Measurements from ENCODE around the gene NXPH2.
A peak's percentile ranks its signal among the peaks of the same experiment; 100 is the strongest.
"Not testable (repeated sequence)": the region's sequence is repeated elsewhere in the genome, so short reads cannot be mapped to it uniquely, and the experiment has no call there.

NXPH2 gene

GRCh38 chr2:138752197-138752956 lies 27.8 kb downstream of the NXPH2 start:
- no peak for DNase-seq

GRCh38 chr2:138744713-138745112 lies 35.5 kb downstream of the NXPH2 start:
- DNase-seq = no peak

- DNase-seq = no peak
These were observed 37.6 kb downstream of the NXPH2 start for GRCh38 chr2:138742441-138743057.

- no peak for DNase-seq
These were observed 38.3 kb downstream of the NXPH2 start for GRCh38 chr2:138741851-138742250.

- not testable (repeated sequence) for DNase-seq
These were observed 43.1 kb downstream of the NXPH2 start for GRCh38 chr2:138737009-138737554.

DNA sequence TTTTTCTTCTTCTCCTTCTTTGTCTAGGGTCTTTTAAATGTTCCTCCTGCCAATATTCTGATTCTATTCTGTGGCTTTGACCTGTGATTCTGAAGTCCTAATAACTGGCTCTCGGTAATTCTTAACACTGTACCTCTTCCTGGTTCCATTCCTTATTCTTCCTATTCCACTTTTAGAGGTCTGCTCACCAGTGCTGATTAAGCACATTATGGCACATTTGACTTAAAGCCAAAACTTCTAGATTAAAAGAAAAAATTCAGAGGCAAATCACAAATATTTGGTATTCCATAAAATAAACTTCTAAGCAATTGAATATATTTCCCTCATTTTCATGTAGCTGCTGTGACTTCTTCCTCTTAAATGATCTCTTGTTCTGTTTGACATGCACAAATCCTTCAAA lies 47.5 kb downstream of the NXPH2 start:
- DNase-seq = no peak

GRCh38 chr2:138730497-138731030 lies 49.6 kb downstream of the NXPH2 start:
- DNase-seq = no peak

- no peak for DNase-seq
These were observed 52.2 kb downstream of the NXPH2 start for GRCh38 chr2:138727956-138728355.

DNA sequence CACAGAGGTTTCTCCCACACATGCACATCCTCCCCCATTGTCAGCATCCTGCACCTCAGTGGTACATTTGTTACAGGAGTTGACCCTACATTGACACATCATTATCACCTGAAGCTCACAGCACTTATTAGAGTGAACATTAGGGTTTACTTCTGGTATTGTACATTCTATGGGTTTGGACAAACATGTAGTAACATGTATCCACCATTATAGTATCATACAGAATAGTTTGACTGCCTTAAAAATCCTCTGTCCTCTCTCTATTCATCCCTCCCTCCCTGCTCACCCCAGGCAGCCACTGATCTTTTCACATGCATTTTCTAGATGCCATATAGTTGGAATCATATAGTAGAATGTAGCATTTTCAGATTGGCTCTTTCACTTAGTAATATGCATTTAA lies 53.5 kb downstream of the NXPH2 start:
- DNase-seq = no peak

DNA sequence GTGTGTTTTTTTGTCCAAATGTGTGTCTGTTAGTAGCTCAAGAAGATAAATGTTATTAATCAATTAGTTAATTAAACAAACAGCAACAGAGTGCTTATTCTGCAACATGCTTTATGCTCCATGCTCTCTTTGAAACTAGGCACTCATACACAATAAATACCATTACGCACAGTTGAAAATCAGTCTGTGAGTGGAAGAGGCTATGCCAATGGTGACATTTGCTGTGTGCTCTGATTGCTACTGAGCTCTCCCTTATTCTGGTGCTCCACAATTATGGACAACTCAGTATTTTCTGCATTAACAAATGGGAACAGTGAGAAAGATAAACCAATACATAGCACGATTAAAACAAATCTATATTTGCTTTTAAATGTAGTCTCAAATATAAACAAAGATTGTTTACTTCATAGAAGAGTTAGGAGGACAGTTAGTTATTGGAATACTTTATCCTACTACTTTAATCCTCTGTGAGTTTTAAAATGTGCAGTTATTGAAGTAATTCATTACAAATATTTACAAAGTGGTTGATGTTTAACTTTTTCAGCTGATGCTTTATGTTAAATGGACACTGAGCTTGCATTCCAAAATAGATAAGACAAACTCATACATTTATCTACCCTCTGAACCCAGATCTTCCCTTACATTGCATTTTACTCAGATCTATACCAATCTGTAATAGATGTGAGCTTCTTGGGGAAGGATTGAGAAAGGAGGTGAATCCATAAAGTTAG lies 55.3 kb downstream of the NXPH2 start:
- no peak for DNase-seq

DNA sequence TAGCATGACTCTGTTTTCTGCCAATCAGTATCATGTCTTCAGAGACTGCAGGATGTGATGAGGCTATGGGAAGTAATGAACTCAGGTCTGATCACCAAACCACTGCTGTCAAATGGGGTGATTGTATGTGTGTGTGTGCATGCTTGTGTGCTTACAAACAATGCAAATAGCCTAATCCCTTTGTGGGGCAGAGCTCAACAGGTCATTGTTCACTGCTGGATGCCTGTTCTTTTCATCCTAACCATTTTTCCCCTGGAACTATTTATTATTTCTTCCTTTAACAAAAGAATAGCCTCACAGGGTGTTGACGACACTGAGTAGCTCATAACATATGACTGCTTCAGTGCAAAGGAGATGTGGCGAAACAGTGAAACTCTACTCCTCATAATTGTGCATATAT lies 55.9 kb downstream of the NXPH2 start:
- DNase-seq = no peak

DNA sequence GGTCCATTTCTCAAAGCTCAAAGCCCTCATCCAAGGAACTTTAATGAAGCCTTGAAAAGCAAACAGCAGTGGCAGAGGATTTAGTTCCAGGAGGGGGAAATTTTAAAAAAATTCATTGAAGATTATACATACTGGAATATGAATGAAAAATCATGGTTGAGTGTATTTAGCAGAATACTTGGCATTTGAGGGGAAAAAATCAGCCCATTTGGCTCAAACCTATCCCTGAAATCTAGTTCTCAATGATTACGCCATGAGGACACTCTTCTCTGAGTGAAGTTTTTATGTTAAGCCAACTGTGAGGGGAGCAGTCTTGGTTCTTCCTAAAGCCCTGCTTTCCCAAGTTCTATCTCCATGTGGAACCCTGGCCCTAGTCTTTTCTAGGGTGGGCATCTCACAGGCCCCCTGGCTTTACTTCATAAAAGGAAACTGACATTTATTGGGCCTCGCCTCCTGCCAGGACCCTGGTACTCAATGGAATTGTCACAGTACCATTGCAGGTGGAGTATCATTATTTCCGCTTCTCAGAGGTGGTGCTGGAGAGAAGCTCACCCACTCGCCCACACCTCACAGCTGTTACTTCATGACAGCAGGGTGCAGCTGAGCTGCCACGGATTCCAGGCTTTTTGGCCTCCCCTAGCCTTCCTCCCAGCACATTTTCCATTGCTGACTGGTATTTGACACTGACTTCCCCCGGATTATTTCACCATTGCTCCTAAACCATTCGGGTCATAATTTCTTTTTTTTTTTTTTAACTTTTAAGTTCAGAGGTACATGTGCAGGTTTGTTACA lies 56.8 kb downstream of the NXPH2 start:
- no peak for DNase-seq

DNA sequence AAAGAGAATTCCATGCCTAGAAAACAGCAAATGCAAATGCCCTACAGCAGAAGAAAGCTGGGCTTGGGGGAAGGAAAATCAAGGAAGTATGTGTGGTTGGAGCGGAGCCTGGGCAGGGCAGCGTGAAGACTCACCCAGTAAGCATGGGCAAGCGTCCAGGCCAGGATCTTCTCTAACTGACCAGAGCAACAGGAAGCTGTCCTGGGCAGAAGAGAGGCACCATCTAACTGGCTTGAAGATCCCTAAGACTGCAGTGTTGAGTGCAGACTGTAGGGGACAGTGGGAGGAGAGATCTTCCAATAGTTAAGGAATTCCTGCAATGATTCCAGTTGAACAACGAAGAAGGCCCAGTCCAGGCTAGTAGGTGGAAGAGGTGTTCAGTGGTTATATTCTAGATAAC lies 57.9 kb downstream of the NXPH2 start:
- no peak for DNase-seq

DNA sequence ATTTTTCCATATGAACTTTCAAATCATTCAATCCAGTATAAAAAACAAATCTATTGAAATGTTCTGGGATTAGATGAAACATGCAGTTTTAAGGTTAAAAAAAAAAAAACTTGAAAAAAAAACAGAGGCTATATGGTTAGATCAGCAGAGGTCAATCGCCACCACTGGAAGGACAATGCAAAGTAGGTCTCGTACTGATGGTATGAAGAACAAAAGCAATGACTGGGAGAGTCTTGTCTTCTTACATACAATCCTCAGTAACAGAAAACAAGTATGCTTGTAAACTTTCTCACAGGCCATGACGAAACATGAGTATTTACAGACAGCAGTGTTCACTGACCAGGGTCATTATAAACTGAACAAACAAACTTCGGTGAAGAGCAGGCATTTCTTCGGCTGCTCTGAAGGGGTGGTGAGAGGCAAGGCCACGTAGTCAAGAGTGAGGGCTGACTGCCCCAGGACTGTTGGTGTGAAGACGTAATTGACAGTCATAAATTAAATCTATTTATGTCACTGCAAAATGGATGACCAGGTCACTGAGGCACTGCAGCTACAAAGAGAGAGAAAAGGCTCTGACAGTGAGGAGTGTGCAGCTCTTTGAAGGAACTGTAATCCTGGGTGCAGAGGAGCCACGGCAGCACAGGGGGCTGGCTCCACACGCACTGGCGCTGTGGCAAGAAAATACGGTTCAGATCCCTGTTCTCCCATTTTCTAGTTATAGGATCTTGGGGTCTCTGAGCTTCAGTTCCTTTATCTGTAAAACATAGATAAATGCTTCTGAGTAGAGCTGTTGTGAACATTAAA lies 60.0 kb downstream of the NXPH2 start:
- DNase-seq = peak; percentile 50

- DNase-seq = no peak
These were observed 61.8 kb downstream of the NXPH2 start for GRCh38 chr2:138718405-138718804.

- DNase-seq = no peak
These were observed 64.0 kb downstream of the NXPH2 start for GRCh38 chr2:138716183-138716582.

DNA sequence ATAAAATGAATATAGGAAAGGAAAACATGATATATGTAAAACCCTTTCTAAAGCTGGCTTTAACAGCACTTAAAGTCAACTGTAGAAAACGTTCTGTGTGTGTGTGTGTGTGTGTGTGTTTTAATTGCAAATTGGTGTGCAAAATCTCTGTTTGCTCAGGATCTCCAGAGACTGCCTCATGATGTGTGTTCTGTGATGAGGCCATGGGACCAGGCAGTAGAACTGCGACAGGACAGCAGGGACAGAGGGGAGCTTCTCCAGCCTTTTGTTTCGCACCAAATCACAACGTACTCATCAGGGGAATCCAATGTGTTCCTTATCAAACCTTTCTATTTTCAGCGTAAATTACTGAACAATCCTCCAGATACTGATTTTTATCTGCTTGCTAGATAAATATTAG lies 66.7 kb downstream of the NXPH2 start:
- DNase-seq = peak; percentile 79

- no peak for DNase-seq
These were observed 67.1 kb downstream of the NXPH2 start for GRCh38 chr2:138713069-138713496.

GRCh38 chr2:138712212-138712979 lies 67.8 kb downstream of the NXPH2 start:
- no peak for DNase-seq

GRCh38 chr2:138711812-138712211 lies 68.4 kb downstream of the NXPH2 start:
- no peak for DNase-seq

- no peak for DNase-seq
These were observed 71.4 kb downstream of the NXPH2 start for GRCh38 chr2:138708682-138709241.

Data from NCI-H526 treated with DMSO at 0.1 percent for 48 hours (cell line).